K562 (cell line): ENCODE data around the gene FAF2. TPM values are rescaled to one million over a fixed set of nuclear protein-coding genes. Genes with fewer than 3 reads are reported as not detected.

Source experiments
- BRD9 ChIP-seq: fragments of 450-650 bp; IDR thresholded peaks from 2 replicates; pipeline ENCODE4 v1.6.1; 2018; ENCODE audit warnings: low read depth; ENCODE audit not compliant: partially characterized antibody
- DPF2 ChIP-seq: fragments of 450-650 bp; IDR thresholded peaks from 2 replicates; pipeline ENCODE4 v1.6.1; 2016
- ELF4 ChIP-seq: fragments of 450-650 bp; formaldehyde crosslinking; IDR thresholded peaks from 2 replicates; pipeline ENCODE4 v1.4.0; 2022; ENCODE audit warnings: missing genetic modification characterization
- HDAC2 ChIP-seq: fragments of 450-650 bp; IDR thresholded peaks from 2 replicates; pipeline ENCODE4 v1.6.1; 2016; ENCODE audit warnings: mild to moderate bottlenecking
- HIVEP1 ChIP-seq: fragments of 250-450 bp; sonication (Bioruptor Pico); IDR thresholded peaks from 2 replicates; pipeline ENCODE4 v1.4.0; 2020; ENCODE audit warnings: mild to moderate bottlenecking
- KDM5B ChIP-seq: fragments of 200-600 bp; sonication (generic); IDR thresholded peaks from 2 replicates; pipeline ENCODE4 v1.6.1; 2012; ENCODE audit warnings: low read depth, mild to moderate bottlenecking, moderate library complexity, low read length, control low read depth, inconsistent platforms; ENCODE audit not compliant: insufficient replicate concordance
- OTX1 ChIP-seq: fragments of 450-650 bp; formaldehyde crosslinking; IDR thresholded peaks from 2 replicates; pipeline ENCODE4 v1.4.0; 2022; ENCODE audit warnings: mild to moderate bottlenecking
- PTBP1 ChIP-seq: fragments of 200-400 bp; formaldehyde crosslinking; IDR thresholded peaks from 2 replicates; pipeline ENCODE4 v1.6.1; 2017; ENCODE audit warnings: low read depth, low read length
- RFX5 ChIP-seq: IDR thresholded peaks from 2 replicates; pipeline ENCODE4 v1.6.1; 2011; ENCODE audit warnings: low read depth, mild to moderate bottlenecking, improper control_type of control experiment, low read length
- RUNX1 ChIP-seq: sonication (generic); IDR thresholded peaks from 2 replicates; pipeline ENCODE4 v1.6.1; 2016; ENCODE audit warnings: antibody characterized with exemption, low read depth
- SMARCA4 ChIP-seq: fragments of 450-650 bp; IDR thresholded peaks from 2 replicates; pipeline ENCODE4 v1.6.1; 2016
- SOX6 ChIP-seq: fragments of 450-650 bp; IDR thresholded peaks from 2 replicates; pipeline ENCODE4 v1.6.1; 2014; ENCODE audit warnings: mild to moderate bottlenecking
- THRB ChIP-seq: fragments of 450-650 bp; formaldehyde crosslinking; conservative IDR thresholded peaks from 2 replicates; pipeline ENCODE4 v1.4.0; 2022; ENCODE audit warnings: mild to moderate bottlenecking, missing genetic modification characterization
- ZNF239 ChIP-seq: fragments of 250-450 bp; sonication (Bioruptor Pico); IDR thresholded peaks from 2 replicates; pipeline ENCODE4 v1.4.0; 2020; ENCODE audit warnings: mild to moderate bottlenecking
- ZNF24 ChIP-seq: fragments of 450-650 bp; IDR thresholded peaks from 2 replicates; pipeline ENCODE4 v1.6.1; 2016
- ZNF395 ChIP-seq: fragments of 200-800 bp; sonication (Bioruptor generic); IDR thresholded peaks from 2 replicates; pipeline ENCODE4 v1.6.1; 2017; ENCODE audit warnings: missing genetic modification characterization, missing compliant biosample characterization
- polyA plus RNA-seq, 8 experiments: library from polyadenylated mRNA; depleted of rRNA in 4 of 8; stranded (reverse) in 5 of 8; unstranded in 3 of 8; fragments of >200 nt; fragmentation: Nextera tagmentation in 2 of 8; fragmentation: Illumina TruSeq in 1 of 8; extraction: Ambion mirVana in 2 of 8; extraction: Trizol in 1 of 8; gene quantifications; 2 replicates each; pipeline versions ENCODE4 v1.2.1 to v1.2.3, GENCODE V29; 2011 to 2014; ENCODE audit warnings: inconsistent platforms in 1 of 8, missing spikeins in 1 of 8
- total RNA-seq, 7 experiments: library from RNA; depleted of rRNA in 6 of 7; stranded (reverse); fragments of >200 nt in 6 of 7; fragmentation: Illumina TruSeq in 2 of 7; extraction: Trizol in 2 of 7; gene quantifications; 2 replicates each; pipeline versions ENCODE4 v1.2.1 to v1.2.3, GENCODE V29; 2011 to 2021; ENCODE audit warnings: low replicate concordance in 1 of 7
- TF ChIP-seq, protein P1 (sequence below), 2 experiments: IDR thresholded peaks; 2 replicates each; pipeline ENCODE4 v1.6.1; 2011; ENCODE audit warnings: borderline replicate concordance in 1 of 2, control low read depth in 1 of 2, low read depth in 1 of 2, low read length in 1 of 2, mild to moderate bottlenecking in 1 of 2, mixed read lengths in 1 of 2, moderate library complexity in 1 of 2; ENCODE audit not compliant: insufficient read depth in 1 of 2, insufficient read length in 1 of 2, poor library complexity in 1 of 2, severe bottlenecking in 1 of 2; ENCODE audit errors: extremely low read depth in 1 of 2
- TF ChIP-seq, protein P2 (sequence below): fragments of 450-650 bp; IDR thresholded peaks from 2 replicates; pipeline ENCODE4 v1.6.1; 2016; ENCODE audit warnings: borderline replicate concordance
- TF ChIP-seq, protein P3 (sequence below): IDR thresholded peaks from 2 replicates; pipeline ENCODE4 v1.6.1; 2012; ENCODE audit warnings: low read depth, low read length, improper control_type of control experiment, borderline replicate concordance

FAF2 gene
- total and polyA plus RNA-seq, 9 of the 15 experiments (the other 6 are each of a cell fraction or from before 2014, with no cell fraction given) = 25.0 to 44.6 (median 36.1) TPM

GRCh38 chr5:176446884-176447590, 1.1 kb upstream of the FAF2 start (continued):
- TF ChIP-seq ZNF239 (CRISPR knock-in tag) (peak; percentile 77), ZNF395 (0 out of 2 replicates have a peak, but pooled peaks have one; percentile 68), RFX5 (no peak), ELF4 (CRISPR knock-in tag) (no peak), HIVEP1 (no peak), KDM5B (peak; percentile 12), ZNF24 (no peak), SMARCA4 (0 out of 2 replicates have a peak, but pooled peaks have one; percentile 23), OTX1 (0 out of 2 replicates have a peak, but pooled peaks have one; percentile 23), SOX6 (no peak), HDAC2 (peak; percentile 34; the same call in 1 of the 2 replicates), THRB (CRISPR knock-in tag) (0 out of 2 replicates have a peak, but pooled peaks have one; percentile 46), PTBP1 (no peak), BRD9 (peak; percentile 19), DPF2 (peak; percentile 28; the same call in 1 of the 2 replicates), RUNX1 (no peak)
- TF ChIP-seq, protein P1, sequence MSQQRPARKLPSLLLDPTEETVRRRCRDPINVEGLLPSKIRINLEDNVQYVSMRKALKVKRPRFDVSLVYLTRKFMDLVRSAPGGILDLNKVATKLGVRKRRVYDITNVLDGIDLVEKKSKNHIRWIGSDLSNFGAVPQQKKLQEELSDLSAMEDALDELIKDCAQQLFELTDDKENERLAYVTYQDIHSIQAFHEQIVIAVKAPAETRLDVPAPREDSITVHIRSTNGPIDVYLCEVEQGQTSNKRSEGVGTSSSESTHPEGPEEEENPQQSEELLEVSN (IDR thresholded peaks at IDR 0.05; ENCODE audit: borderline replicate concordance in 1 of 2, extremely low read depth in 1 of 2, insufficient read depth in 1 of 2, insufficient read length in 1 of 2, low read depth in 1 of 2, low read length in 1 of 2, poor library complexity in 1 of 2, severe bottlenecking in 1 of 2) = peak in 1 of 2 experiments; percentile 19
- TF ChIP-seq, protein P2, sequence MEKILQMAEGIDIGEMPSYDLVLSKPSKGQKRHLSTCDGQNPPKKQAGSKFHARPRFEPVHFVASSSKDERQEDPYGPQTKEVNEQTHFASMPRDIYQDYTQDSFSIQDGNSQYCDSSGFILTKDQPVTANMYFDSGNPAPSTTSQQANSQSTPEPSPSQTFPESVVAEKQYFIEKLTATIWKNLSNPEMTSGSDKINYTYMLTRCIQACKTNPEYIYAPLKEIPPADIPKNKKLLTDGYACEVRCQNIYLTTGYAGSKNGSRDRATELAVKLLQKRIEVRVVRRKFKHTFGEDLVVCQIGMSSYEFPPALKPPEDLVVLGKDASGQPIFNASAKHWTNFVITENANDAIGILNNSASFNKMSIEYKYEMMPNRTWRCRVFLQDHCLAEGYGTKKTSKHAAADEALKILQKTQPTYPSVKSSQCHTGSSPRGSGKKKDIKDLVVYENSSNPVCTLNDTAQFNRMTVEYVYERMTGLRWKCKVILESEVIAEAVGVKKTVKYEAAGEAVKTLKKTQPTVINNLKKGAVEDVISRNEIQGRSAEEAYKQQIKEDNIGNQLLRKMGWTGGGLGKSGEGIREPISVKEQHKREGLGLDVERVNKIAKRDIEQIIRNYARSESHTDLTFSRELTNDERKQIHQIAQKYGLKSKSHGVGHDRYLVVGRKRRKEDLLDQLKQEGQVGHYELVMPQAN = peak; percentile 63; the same call in 1 of the 2 replicates
- TF ChIP-seq, protein P3, sequence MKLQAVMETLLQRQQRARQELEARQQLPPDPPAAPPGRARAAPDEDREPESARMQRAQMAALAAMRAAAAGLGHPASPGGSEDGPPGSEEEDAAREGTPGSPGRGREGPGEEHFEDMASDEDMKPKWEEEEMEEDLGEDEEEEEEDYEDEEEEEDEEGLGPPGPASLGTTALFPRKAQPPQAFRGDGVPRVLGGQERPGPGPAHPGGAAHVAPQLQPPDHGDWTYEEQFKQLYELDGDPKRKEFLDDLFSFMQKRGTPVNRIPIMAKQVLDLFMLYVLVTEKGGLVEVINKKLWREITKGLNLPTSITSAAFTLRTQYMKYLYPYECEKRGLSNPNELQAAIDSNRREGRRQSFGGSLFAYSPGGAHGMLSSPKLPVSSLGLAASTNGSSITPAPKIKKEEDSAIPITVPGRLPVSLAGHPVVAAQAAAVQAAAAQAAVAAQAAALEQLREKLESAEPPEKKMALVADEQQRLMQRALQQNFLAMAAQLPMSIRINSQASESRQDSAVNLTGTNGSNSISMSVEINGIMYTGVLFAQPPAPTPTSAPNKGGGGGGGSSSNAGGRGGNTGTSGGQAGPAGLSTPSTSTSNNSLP = no peak
